ENCODE measurements around the gene PHETA1.

Gene PHETA1

DNA sequence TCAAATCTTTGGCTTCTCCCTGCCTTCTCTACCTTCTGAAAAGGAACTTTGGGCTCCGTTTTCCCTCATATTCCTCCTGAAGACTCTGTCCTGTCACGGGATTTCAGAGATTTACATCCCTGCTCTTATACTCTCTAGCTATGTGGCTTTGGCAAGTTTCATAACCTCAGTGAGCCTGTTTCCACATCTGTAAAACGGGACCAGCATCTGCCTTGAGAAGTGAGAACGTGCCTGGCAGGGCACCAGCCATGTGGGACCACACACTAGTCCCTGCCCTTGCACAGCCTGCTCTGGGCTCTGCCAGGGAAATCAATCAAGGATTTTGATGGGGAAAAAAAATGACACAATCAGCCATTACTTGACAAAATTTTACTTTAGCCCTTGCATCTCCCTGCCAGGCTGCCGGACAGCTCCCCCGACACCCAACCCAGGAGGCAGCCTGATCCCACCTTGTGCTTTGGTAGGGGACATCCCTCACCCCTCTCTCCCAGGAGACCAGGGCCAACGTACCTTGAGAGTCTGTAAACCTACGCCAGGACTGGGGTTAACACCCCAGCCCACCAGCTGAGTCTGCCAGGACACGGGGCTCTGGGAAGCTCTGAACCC, 8.5 kb downstream of the PHETA1 start:
- H3K36me3 ChIP-seq: no peaks in the 10 kb centered on the region
- no peaks in the 10 kb centered on the region for H3K4me1 ChIP-seq
- H3K27me3 ChIP-seq: no peaks in the 10 kb centered on the region
- H3K9me3 ChIP-seq: no peaks in the 10 kb centered on the region
- H3K4me3 ChIP-seq (ENCODE audit: low read depth, low read length): no peak overlapping the region
- TF ChIP-seq, protein P1, sequence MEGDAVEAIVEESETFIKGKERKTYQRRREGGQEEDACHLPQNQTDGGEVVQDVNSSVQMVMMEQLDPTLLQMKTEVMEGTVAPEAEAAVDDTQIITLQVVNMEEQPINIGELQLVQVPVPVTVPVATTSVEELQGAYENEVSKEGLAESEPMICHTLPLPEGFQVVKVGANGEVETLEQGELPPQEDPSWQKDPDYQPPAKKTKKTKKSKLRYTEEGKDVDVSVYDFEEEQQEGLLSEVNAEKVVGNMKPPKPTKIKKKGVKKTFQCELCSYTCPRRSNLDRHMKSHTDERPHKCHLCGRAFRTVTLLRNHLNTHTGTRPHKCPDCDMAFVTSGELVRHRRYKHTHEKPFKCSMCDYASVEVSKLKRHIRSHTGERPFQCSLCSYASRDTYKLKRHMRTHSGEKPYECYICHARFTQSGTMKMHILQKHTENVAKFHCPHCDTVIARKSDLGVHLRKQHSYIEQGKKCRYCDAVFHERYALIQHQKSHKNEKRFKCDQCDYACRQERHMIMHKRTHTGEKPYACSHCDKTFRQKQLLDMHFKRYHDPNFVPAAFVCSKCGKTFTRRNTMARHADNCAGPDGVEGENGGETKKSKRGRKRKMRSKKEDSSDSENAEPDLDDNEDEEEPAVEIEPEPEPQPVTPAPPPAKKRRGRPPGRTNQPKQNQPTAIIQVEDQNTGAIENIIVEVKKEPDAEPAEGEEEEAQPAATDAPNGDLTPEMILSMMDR (IDR thresholded peaks at IDR 0.05; ENCODE audit: low read depth, low read length): no peak
- no peak for DNase-seq

- no peaks in the 10 kb centered on the region for H3K9me3 ChIP-seq
- DNase-seq: no peak
- TF ChIP-seq, protein P1 (IDR thresholded peaks at IDR 0.05; ENCODE audit: low read depth, low read length): no peak
- no peak overlapping the region for H3K4me3 ChIP-seq (ENCODE audit: low read depth, low read length)
- no peaks in the 10 kb centered on the region for H3K36me3 ChIP-seq
- H3K27me3 ChIP-seq: no peaks in the 10 kb centered on the region
- H3K4me1 ChIP-seq: no peaks in the 10 kb centered on the region
These were observed 9.0 kb downstream of the PHETA1 start for GRCh38 chr12:111359914-111360276.

- no peaks in the 10 kb centered on the region for H3K36me3 ChIP-seq
- H3K4me1 ChIP-seq: no peaks in the 10 kb centered on the region
- H3K27me3 ChIP-seq: no peaks in the 10 kb centered on the region
- TF ChIP-seq, protein P1 (IDR thresholded peaks at IDR 0.05; ENCODE audit: low read depth, low read length): no peak
- no peaks in the 10 kb centered on the region for H3K9me3 ChIP-seq
- no peak overlapping the region for H3K4me3 ChIP-seq (ENCODE audit: low read depth, low read length)
- DNase-seq: no peak
These were observed 9.5 kb downstream of the PHETA1 start for GRCh38 chr12:111359231-111359913.

DNA sequence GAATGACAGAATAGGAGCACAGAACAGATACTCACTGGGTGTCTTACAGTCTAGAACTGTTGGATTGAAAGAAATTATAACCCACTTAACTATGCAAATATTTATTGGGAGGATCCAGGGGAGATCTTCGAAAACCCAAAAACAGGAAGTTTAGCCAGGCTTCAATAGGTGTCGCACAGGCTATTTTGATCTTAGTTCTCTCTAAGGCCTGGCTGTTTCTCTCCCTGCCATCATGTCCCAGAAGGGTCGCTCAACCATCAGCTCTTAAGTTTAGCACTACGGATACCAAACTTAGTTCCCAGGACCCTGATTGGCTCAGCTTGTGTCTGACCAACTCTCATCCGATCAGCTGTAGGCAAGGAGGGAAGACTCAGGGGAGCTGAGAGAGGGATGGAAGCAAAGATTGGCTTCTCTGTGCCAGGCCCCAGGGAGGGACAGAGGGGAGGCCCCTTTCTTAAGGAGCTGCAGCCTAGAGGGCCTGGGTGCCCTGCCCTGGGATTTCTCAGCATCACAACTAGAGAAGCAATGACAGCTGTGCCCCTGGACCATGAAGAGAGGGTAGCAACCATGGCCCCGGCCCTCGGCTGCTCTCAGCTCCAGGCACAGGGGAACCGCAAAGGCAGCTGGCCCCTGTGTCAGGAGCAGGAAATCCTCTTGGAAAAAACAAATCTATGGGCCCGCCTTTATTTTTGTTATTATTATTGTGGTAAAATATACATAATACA, 13.5 kb downstream of the PHETA1 start:
- Histone ChIP-seq H3K36me3 (no peaks in the 10 kb centered on the region), H3K27me3 (no peaks in the 10 kb centered on the region), H3K9me3 (no peaks in the 10 kb centered on the region), H3K4me1 (no peaks in the 10 kb centered on the region), H3K4me3 (ENCODE audit: low read depth, low read length) (no peak overlapping the region)
- no peak for DNase-seq
- TF ChIP-seq, protein P1 (IDR thresholded peaks at IDR 0.05; ENCODE audit: low read depth, low read length): no peak

- no peak for DNase-seq
- Histone ChIP-seq H3K9me3 (no peaks in the 10 kb centered on the region), H3K4me3 (ENCODE audit: low read depth, low read length) (no peak overlapping the region), H3K4me1 (no peaks in the 10 kb centered on the region), H3K36me3 (no peaks in the 10 kb centered on the region), H3K27me3 (no peaks in the 10 kb centered on the region)
- TF ChIP-seq, protein P1 (IDR thresholded peaks at IDR 0.05; ENCODE audit: low read depth, low read length): no peak
These were observed 14.4 kb downstream of the PHETA1 start for GRCh38 chr12:111354511-111354910.
